Neural cell (in vitro differentiated cells): ENCODE data around the gene ZNF763. TPM values are rescaled to one million over a fixed set of nuclear protein-coding genes. Genes with fewer than 3 reads are reported as not detected.

Experiments
- H2AFZ ChIP-seq: fragments of 200-600, 300-800 bp; sonication (generic), shearing (Covaris generic); 2 replicates; pipeline ENCODE4 v1.6.0; 2014; ENCODE audit warnings: low read depth, mild to moderate bottlenecking, antibody characterized with exemption, low read length, moderate library complexity
- H3F3A ChIP-seq: fragments of 200-600 bp; shearing (Covaris generic); 2 replicates; pipeline ENCODE4 v1.6.1; 2016; ENCODE audit warnings: mild to moderate bottlenecking, moderate library complexity, mixed read lengths, antibody characterized with exemption, low read length; ENCODE audit not compliant: insufficient read depth, poor library complexity, severe bottlenecking
- H3K27ac ChIP-seq: fragments of 200-600, 300-800 bp; sonication (generic), shearing (Covaris generic); 2 replicates; pipeline ENCODE4 v1.5.1; 2014; ENCODE audit warnings: mild to moderate bottlenecking, low read length, moderate library complexity
- H3K27me3 ChIP-seq: fragments of 300-800, 200-600 bp; sonication (generic), shearing (Covaris generic); 2 replicates; pipeline ENCODE4 v1.6.0; 2014; ENCODE audit warnings: mild to moderate bottlenecking, low read depth, low read length, moderate library complexity; ENCODE audit not compliant: insufficient read depth
- H3K36me3 ChIP-seq: fragments of 300-800, 200-600 bp; sonication (generic), shearing (Covaris generic); 2 replicates; pipeline ENCODE4 v1.5.1; 2014; ENCODE audit warnings: mild to moderate bottlenecking, antibody characterized with exemption, low read length, moderate library complexity; ENCODE audit not compliant: insufficient read depth
- H3K4me2 ChIP-seq: fragments of 300-800, 200-600 bp; sonication (generic), shearing (Covaris generic); 2 replicates; pipeline ENCODE4 v1.6.0; 2014; ENCODE audit warnings: mild to moderate bottlenecking, low read length
- H3K4me3 ChIP-seq: fragments of 300-800, 200-600 bp; sonication (generic), shearing (Covaris generic); 2 replicates; pipeline ENCODE4 v1.5.1; 2014; ENCODE audit warnings: mild to moderate bottlenecking, low read length, moderate library complexity
- H3K79me2 ChIP-seq: fragments of 200-600 bp; shearing (Covaris generic); replicated peaks from 2 replicates; pipeline ENCODE4 v1.6.0; 2014; ENCODE audit warnings: mild to moderate bottlenecking, low read length, moderate library complexity; ENCODE audit not compliant: insufficient read depth
- H3K9ac ChIP-seq: fragments of 300-800, 200-600 bp; sonication (generic), shearing (Covaris generic); 2 replicates; pipeline ENCODE4 v1.6.1; 2016; ENCODE audit warnings: mild to moderate bottlenecking, low read length, mixed read lengths
- H3K9me2 ChIP-seq: fragments of 200-600 bp; shearing (Covaris generic); 2 replicates; pipeline ENCODE4 v1.6.1; 2016; ENCODE audit warnings: mild to moderate bottlenecking, low read length, mixed read lengths; ENCODE audit not compliant: insufficient read depth
- H3K9me3 ChIP-seq: fragments of 200-600, 300-800 bp; sonication (generic), shearing (Covaris generic); 2 replicates; pipeline ENCODE4 v1.6.1; 2016; ENCODE audit warnings: mild to moderate bottlenecking, mixed run types, low read length, moderate library complexity, mixed read lengths
- H4K20me1 ChIP-seq: fragments of 200-600 bp; shearing (Covaris generic); 2 replicates; pipeline ENCODE4 v1.6.1; 2016; ENCODE audit warnings: mild to moderate bottlenecking, mixed run types; ENCODE audit not compliant: insufficient read depth
- CTCF ChIP-seq: fragments of 450-650 bp; IDR thresholded peaks from 2 replicates; pipeline ENCODE4 v1.5.1; 2014; ENCODE audit warnings: antibody characterized with exemption, mild to moderate bottlenecking, moderate library complexity; ENCODE audit not compliant: poor library complexity, severe bottlenecking
- EP300 ChIP-seq: fragments of 450-650 bp; conservative IDR thresholded peaks from 2 replicates; pipeline ENCODE4 v1.6.1; 2014; ENCODE audit warnings: antibody characterized with exemption, mild to moderate bottlenecking, moderate library complexity; ENCODE audit not compliant: poor library complexity, severe bottlenecking
- EZH2 ChIP-seq: fragments of 200-600, 300-800 bp; shearing (Covaris generic), sonication (generic); IDR thresholded peaks from 2 replicates; pipeline ENCODE4 v1.6.1; 2014; ENCODE audit warnings: antibody characterized with exemption, low read length, borderline replicate concordance, mild to moderate bottlenecking; ENCODE audit not compliant: insufficient read depth, poor library complexity, severe bottlenecking
- MXI1 ChIP-seq: fragments of 450-650 bp; conservative IDR thresholded peaks from 2 replicates; pipeline ENCODE4 v1.6.1; 2014; ENCODE audit warnings: antibody characterized with exemption, mild to moderate bottlenecking; ENCODE audit not compliant: poor library complexity, severe bottlenecking
- POLR2AphosphoS5 ChIP-seq: IDR thresholded peaks from 2 replicates; pipeline ENCODE4 v1.6.1; 2012
- RAD21 ChIP-seq: fragments of 450-650 bp; conservative IDR thresholded peaks from 2 replicates; pipeline ENCODE4 v1.6.1; 2014; ENCODE audit warnings: antibody characterized with exemption, mild to moderate bottlenecking, moderate library complexity
- REST ChIP-seq: IDR thresholded peaks from 2 replicates; pipeline ENCODE4 v1.6.1; 2012; ENCODE audit warnings: borderline replicate concordance
- SMC3 ChIP-seq: fragments of 450-650 bp; conservative IDR thresholded peaks from 2 replicates; pipeline ENCODE4 v1.6.1; 2014; ENCODE audit warnings: antibody characterized with exemption, mild to moderate bottlenecking, moderate library complexity; ENCODE audit not compliant: poor library complexity
- TAF1 ChIP-seq: IDR thresholded peaks from 2 replicates; pipeline ENCODE4 v1.6.1; 2012; ENCODE audit warnings: low read depth
- polyA plus RNA-seq: library from polyadenylated mRNA; depleted of rRNA; stranded (reverse); fragments of >200 nt; gene quantifications from 2 replicates; pipeline ENCODE4 v1.2.3, GENCODE V29; 2014

Gene ZNF763
- polyA plus RNA-seq, 1 donor from 2014 or later: 12.8 TPM

- H3K9me3 ChIP-seq: peaks cover 28% of the 10 kb centered on the region
- TF ChIP-seq POLR2AphosphoS5: no peak
- TF ChIP-seq SMC3: no peak
- no peak for TF ChIP-seq EZH2
- H3K36me3 ChIP-seq: peaks cover 12% of the 10 kb centered on the region
- no peaks in the 10 kb centered on the region for H3K27me3 ChIP-seq
- H4K20me1 ChIP-seq: no peaks in the 10 kb centered on the region
- no peaks in the 10 kb centered on the region for H3F3A ChIP-seq
- no peak overlapping the region for H3K27ac ChIP-seq
- no peak overlapping the region for H3K4me3 ChIP-seq
- H3K9ac ChIP-seq: no peak overlapping the region
- H3K79me2 ChIP-seq: peaks cover 3% of the 10 kb centered on the region
- no peak overlapping the region for H2AFZ ChIP-seq
- no peaks in the 10 kb centered on the region for H3K9me2 ChIP-seq
- H3K4me2 ChIP-seq: no peak overlapping the region
Observed at GRCh38 chr19:11944656-11945055, 20.2 kb upstream of the ZNF763 start.

GRCh38 chr19:11948646-11949045 lies 16.2 kb upstream of the ZNF763 start:
- peaks cover 45% of the 10 kb centered on the region for H3K9me3 ChIP-seq
- H3K36me3 ChIP-seq: peaks cover 29% of the 10 kb centered on the region
- no peaks in the 10 kb centered on the region for H4K20me1 ChIP-seq
- H3K27me3 ChIP-seq: no peaks in the 10 kb centered on the region
- H3K4me2 ChIP-seq: no peak overlapping the region
- H3K9me2 ChIP-seq: no peaks in the 10 kb centered on the region
- no peaks in the 10 kb centered on the region for H3K79me2 ChIP-seq
- H3K27ac ChIP-seq: no peak overlapping the region
- no peaks in the 10 kb centered on the region for H3F3A ChIP-seq
- no peak for TF ChIP-seq EZH2
- no peak for TF ChIP-seq EP300
- TF ChIP-seq POLR2AphosphoS5: no peak
- TF ChIP-seq TAF1: no peak
- no peak for TF ChIP-seq CTCF
- TF ChIP-seq MXI1: no peak
- no peak for TF ChIP-seq RAD21
- no peak for TF ChIP-seq REST
- TF ChIP-seq SMC3: no peak
- no peak overlapping the region for H3K4me3 ChIP-seq
- no peak overlapping the region for H2AFZ ChIP-seq
- no peak overlapping the region for H3K9ac ChIP-seq

- H3K27me3 ChIP-seq: no peaks in the 10 kb centered on the region
- H3F3A ChIP-seq: no peaks in the 10 kb centered on the region
- TF ChIP-seq SMC3: no peak
- no peak for TF ChIP-seq EP300
- no peak for TF ChIP-seq RAD21
- no peak for TF ChIP-seq TAF1
- TF ChIP-seq EZH2: no peak
- TF ChIP-seq CTCF: no peak
- TF ChIP-seq MXI1: no peak
- no peak for TF ChIP-seq REST
- no peak for TF ChIP-seq POLR2AphosphoS5
- no peaks in the 10 kb centered on the region for H3K9me2 ChIP-seq
- no peaks in the 10 kb centered on the region for H3K79me2 ChIP-seq
- peaks cover 29% of the 10 kb centered on the region for H3K36me3 ChIP-seq
- H4K20me1 ChIP-seq: no peaks in the 10 kb centered on the region
- H3K9ac ChIP-seq: no peak overlapping the region
- no peak overlapping the region for H3K4me2 ChIP-seq
- no peak overlapping the region for H3K4me3 ChIP-seq
- no peak overlapping the region for H2AFZ ChIP-seq
- H3K9me3 ChIP-seq: peaks cover 45% of the 10 kb centered on the region
- no peak overlapping the region for H3K27ac ChIP-seq
Observed at GRCh38 chr19:11949201-11949600, 15.6 kb upstream of the ZNF763 start.
